ENCODE data around the gene CENPB. TPM values are rescaled to one million over a fixed set of nuclear protein-coding genes. Genes with fewer than 3 reads are reported as not detected.

The CENPB gene
- total RNA-seq, 1 experiment from 2014 or later = 84.3 TPM

- DNase-seq = no peak
These were observed 25.7 kb downstream of the CENPB start for GRCh38 chr20:3760655-3761348.

GRCh38 chr20:3759884-3760283 is 26.7 kb downstream of the CENPB start:
- intact Hi-C loops (cut with micrococcal nuclease; ENCODE audit: unreplicated experiment) = no loop called here
- H3K36me3 ChIP-seq (ENCODE audit: control insufficient read depth, insufficient read depth, low read length) = 0 out of 2 replicates have a peak, but pooled peaks cover 1% of the 10 kb centered on the region
- no TSS peak for BruUV-seq (replicated peaks)
- Mint-ChIP-seq H3K27me3 (ENCODE audit: insufficient read depth, unreplicated experiment) (no peaks in the 10 kb centered on the region), H3K27ac (ENCODE audit: unreplicated experiment) (no peak overlapping the region), H3K36me3 (ENCODE audit: insufficient read depth, unreplicated experiment) (peaks cover 15% of the 10 kb centered on the region), H3K4me3 (ENCODE audit: unreplicated experiment) (no peak overlapping the region), H3K9me3 (ENCODE audit: unreplicated experiment) (no peaks in the 10 kb centered on the region), H3K4me1 (ENCODE audit: low read depth, unreplicated experiment) (no peaks in the 10 kb centered on the region)
- no peaks in the 10 kb centered on the region for H3K4me1 ChIP-seq
- ChIA-PET CTCF (interaction anchor here (1.5 kb wide), 1 partner anchor 9 kb away, joined by 6 read pairs; no protein-coding TSS in a partner anchor), POLR2A (no interaction called here)
- H3K9me3 ChIP-seq = no peaks in the 10 kb centered on the region
- H3K4me3 ChIP-seq (ENCODE audit: low read depth, low read length) = no peak overlapping the region
- no peaks in the 10 kb centered on the region for H3K27me3 ChIP-seq (replicated peaks; ENCODE audit: control insufficient read depth, insufficient read depth, low read length)
- no peak for TF ChIP-seq CTCF (IDR thresholded peaks at IDR 0.05; ENCODE audit: insufficient read depth in 1 of 2, low read depth in 1 of 2, low read length in 1 of 2, severe bottlenecking in 1 of 2, unreplicated experiment in 1 of 2)
- DNase-seq = no peak

More at GRCh38 chr20:3760655-3761348, 25.7 kb downstream of the CENPB start:
- Histone ChIP-seq H3K4me1 (no peaks in the 10 kb centered on the region), H3K9me3 (no peaks in the 10 kb centered on the region), H3K36me3 (ENCODE audit: control insufficient read depth, insufficient read depth, low read length) (no peaks in the 10 kb centered on the region), H3K4me3 (ENCODE audit: low read depth, low read length) (no peak overlapping the region), H3K27me3 (replicated peaks; ENCODE audit: control insufficient read depth, insufficient read depth, low read length) (no peaks in the 10 kb centered on the region)
- no TSS peak for BruUV-seq (replicated peaks)
- no peaks in the 10 kb centered on the region for H3K27me3 Mint-ChIP-seq (ENCODE audit: insufficient read depth, unreplicated experiment)
- no peaks in the 10 kb centered on the region for H3K4me1 Mint-ChIP-seq (ENCODE audit: low read depth, unreplicated experiment)
- peaks cover 15% of the 10 kb centered on the region for H3K36me3 Mint-ChIP-seq (ENCODE audit: insufficient read depth, unreplicated experiment)
- ChIA-PET CTCF (interaction anchor here (0.7 to 1.5 kb wide), 2 partner anchors 8 to 50 kb away, joined by 5 to 6 read pairs; no protein-coding TSS in a partner anchor), POLR2A (interaction anchor here (0.7 kb wide), 1 partner anchor 445 kb away, joined by 3 read pairs; no protein-coding TSS in a partner anchor)
- no peak overlapping the region for H3K4me3 Mint-ChIP-seq (ENCODE audit: unreplicated experiment)
- H3K27ac Mint-ChIP-seq (ENCODE audit: unreplicated experiment) = no peak overlapping the region
- H3K9me3 Mint-ChIP-seq (ENCODE audit: unreplicated experiment) = no peaks in the 10 kb centered on the region
- intact Hi-C loops (cut with micrococcal nuclease; ENCODE audit: unreplicated experiment) = no loop called here
- TF ChIP-seq CTCF (IDR thresholded peaks at IDR 0.05; ENCODE audit: insufficient read depth in 1 of 2, low read depth in 1 of 2, low read length in 1 of 2, severe bottlenecking in 1 of 2, unreplicated experiment in 1 of 2) = no peak

GRCh38 chr20:3759316-3759823 is 27.2 kb downstream of the CENPB start:
- no TSS peak for BruUV-seq (replicated peaks)
- Histone ChIP-seq H3K4me3 (ENCODE audit: low read depth, low read length) (no peak overlapping the region), H3K9me3 (no peaks in the 10 kb centered on the region), H3K4me1 (no peaks in the 10 kb centered on the region), H3K36me3 (ENCODE audit: control insufficient read depth, insufficient read depth, low read length) (0 out of 2 replicates have a peak, but pooled peaks cover 1% of the 10 kb centered on the region), H3K27me3 (replicated peaks; ENCODE audit: control insufficient read depth, insufficient read depth, low read length) (no peaks in the 10 kb centered on the region)
- TF ChIP-seq CTCF (IDR thresholded peaks at IDR 0.05; ENCODE audit: insufficient read depth in 1 of 2, low read depth in 1 of 2, low read length in 1 of 2, severe bottlenecking in 1 of 2, unreplicated experiment in 1 of 2) = no peak
- ChIA-PET CTCF (interaction anchor here (1.5 kb wide), 1 partner anchor 9 kb away, joined by 6 read pairs; no protein-coding TSS in a partner anchor), POLR2A (no interaction called here)
- no peak for DNase-seq
- Mint-ChIP-seq H3K9me3 (ENCODE audit: unreplicated experiment) (no peaks in the 10 kb centered on the region), H3K4me1 (ENCODE audit: low read depth, unreplicated experiment) (no peaks in the 10 kb centered on the region), H3K4me3 (ENCODE audit: unreplicated experiment) (no peak overlapping the region), H3K27me3 (ENCODE audit: insufficient read depth, unreplicated experiment) (no peaks in the 10 kb centered on the region), H3K36me3 (ENCODE audit: insufficient read depth, unreplicated experiment) (peaks cover 15% of the 10 kb centered on the region), H3K27ac (ENCODE audit: unreplicated experiment) (no peak overlapping the region)
- intact Hi-C loops (cut with micrococcal nuclease; ENCODE audit: unreplicated experiment) = no loop called here
